AG04449 (cell line): ENCODE data around the gene SMAD3.

Source experiments
- CTCF ChIA-PET: fragments of 350-600 bp; formaldehyde crosslinking; extraction: SDS; loops from one replicate; lab custom pipeline; 2021; ENCODE audit warnings: antibody characterized with exemption; lab: Yijun Ruan, JAX
- POLR2A ChIA-PET: fragments of 400-600, 350-600 bp; formaldehyde crosslinking; extraction: SDS; loops from one replicate; lab custom pipeline; 2020; ENCODE audit warnings: antibody characterized with exemption, inconsistent platforms; lab: Yijun Ruan, JAX
- DNase-seq: peaks from one replicate; pipeline ENCODE4 v3.0.0-alpha.2; 2010; ENCODE audit warnings: low read depth, low spot score
- H3K4me3 ChIP-seq: 2 replicates; pipeline ENCODE4 v1.5.1; 2011; ENCODE audit warnings: low read depth, mild to moderate bottlenecking, control low read depth, low read length
- TF ChIP-seq, protein P1 (sequence below): IDR thresholded peaks from one replicate; pipeline ENCODE4 v1.5.1; 2011; ENCODE audit warnings: mild to moderate bottlenecking, moderate library complexity, low read length, control low read depth, inconsistent platforms; ENCODE audit not compliant: insufficient read depth; ENCODE audit errors: missing control alignments

Gene SMAD3

GRCh38 chr15:67103432-67103831, 38.0 kb downstream of the SMAD3 start:
- DNase-seq: no peak
- CTCF ChIA-PET: interaction anchor here (3.3 kb wide), 1 partner anchor 157 kb away, joined by 13 read pairs; no protein-coding TSS in a partner anchor
- POLR2A ChIA-PET: no interaction called here
- H3K4me3 ChIP-seq: no peak overlapping the region
- TF ChIP-seq, protein P1, sequence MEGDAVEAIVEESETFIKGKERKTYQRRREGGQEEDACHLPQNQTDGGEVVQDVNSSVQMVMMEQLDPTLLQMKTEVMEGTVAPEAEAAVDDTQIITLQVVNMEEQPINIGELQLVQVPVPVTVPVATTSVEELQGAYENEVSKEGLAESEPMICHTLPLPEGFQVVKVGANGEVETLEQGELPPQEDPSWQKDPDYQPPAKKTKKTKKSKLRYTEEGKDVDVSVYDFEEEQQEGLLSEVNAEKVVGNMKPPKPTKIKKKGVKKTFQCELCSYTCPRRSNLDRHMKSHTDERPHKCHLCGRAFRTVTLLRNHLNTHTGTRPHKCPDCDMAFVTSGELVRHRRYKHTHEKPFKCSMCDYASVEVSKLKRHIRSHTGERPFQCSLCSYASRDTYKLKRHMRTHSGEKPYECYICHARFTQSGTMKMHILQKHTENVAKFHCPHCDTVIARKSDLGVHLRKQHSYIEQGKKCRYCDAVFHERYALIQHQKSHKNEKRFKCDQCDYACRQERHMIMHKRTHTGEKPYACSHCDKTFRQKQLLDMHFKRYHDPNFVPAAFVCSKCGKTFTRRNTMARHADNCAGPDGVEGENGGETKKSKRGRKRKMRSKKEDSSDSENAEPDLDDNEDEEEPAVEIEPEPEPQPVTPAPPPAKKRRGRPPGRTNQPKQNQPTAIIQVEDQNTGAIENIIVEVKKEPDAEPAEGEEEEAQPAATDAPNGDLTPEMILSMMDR: no peak

DNA sequence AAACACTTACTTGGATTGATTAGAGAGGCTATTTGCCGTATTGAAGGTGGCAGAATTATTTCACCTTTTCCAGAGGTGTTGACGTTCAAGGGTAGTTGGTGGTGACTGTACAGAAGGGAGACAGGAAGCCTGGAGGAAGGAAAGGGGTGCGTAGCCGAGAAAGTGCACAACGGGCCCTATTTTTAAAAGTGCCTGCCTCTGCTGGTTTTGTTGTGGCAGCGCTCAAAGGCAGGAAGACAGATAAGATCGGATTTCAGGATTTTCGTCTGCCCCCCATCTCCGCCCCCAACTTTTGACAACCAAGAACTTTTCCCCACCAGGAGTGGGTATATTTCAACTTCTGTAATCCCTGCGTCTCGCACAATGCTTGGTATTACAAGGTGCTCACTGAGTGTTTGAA, 38.5 kb downstream of the SMAD3 start:
- CTCF ChIA-PET: interaction anchor here (1.3 kb wide), 1 partner anchor 11 kb away, joined by 4 read pairs; no protein-coding TSS in a partner anchor

GRCh38 chr15:67104510-67104909, 39.1 kb downstream of the SMAD3 start:
- ChIA-PET CTCF (interaction anchor here (1.0 to 1.3 kb wide), 4 partner anchors 11 to 157 kb away, joined by 3 to 4 read pairs (median 4); no protein-coding TSS in a partner anchor), POLR2A (interaction anchor here (1.1 to 1.3 kb wide), 4 partner anchors 21 to 62 kb away, joined by 3 to 5 read pairs (median 4); no protein-coding TSS in a partner anchor)
- H3K4me3 ChIP-seq: no peak overlapping the region
- no peak for DNase-seq
- TF ChIP-seq, protein P1: no peak

More for the DNA sequence above, 38.5 kb downstream of the SMAD3 start:
- TF ChIP-seq, protein P1: no peak
- H3K4me3 ChIP-seq: no peak overlapping the region
- POLR2A ChIA-PET: no interaction called here
- no peak for DNase-seq

DNA sequence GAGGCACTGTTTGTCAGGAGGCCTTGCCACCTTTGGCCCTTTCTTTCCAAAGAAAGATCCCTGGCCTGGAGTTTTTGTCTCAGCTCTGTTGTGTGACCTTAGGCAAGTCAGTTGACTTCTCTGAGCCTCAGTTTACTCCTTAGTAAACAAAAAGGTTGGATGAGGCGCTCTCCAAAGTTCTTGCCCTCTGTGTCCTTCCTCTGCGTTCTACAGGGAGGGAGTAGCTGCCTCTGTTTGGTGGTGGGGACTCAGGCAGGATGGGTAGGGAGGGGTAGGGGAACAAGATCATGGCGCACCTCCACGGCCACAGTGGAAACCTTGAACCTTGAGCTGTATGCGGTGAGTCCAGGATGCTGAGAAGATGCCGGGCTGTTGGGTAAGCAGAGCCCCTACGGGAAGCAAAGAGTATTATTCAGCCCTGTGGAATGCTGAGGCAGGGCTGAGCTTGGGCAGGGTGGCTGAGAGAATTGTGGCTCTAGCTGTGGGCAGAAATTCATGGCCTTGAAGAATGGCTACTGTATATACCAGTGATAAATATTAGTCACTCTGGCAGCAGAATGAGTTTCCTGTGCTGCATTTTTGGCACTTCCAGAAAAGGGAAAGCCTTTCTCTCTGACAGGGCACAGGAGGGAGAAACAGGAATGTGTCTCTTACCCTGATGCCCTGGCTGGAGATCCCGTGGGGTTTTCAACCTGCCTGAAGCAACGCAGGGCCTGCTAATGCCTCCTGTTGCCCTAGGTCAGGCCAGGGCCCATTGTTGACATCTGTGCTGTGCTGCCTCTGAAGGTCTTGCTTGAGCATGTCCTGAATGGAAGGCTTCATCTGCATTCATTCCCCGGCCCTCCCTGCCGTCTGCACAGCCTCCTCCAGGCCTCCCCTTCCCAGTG, 39.9 kb downstream of the SMAD3 start:
- POLR2A ChIA-PET: interaction anchor here (1.1 to 1.3 kb wide), 4 partner anchors 20 to 63 kb away, joined by 3 to 5 read pairs (median 4); no protein-coding TSS in a partner anchor

GRCh38 chr15:67105991-67106763, 40.8 kb downstream of the SMAD3 start:
- POLR2A ChIA-PET: interaction anchor here (0.8 to 1.4 kb wide), 8 partner anchors 10 to 94 kb away, joined by 3 to 5 read pairs (median 3); no protein-coding TSS in a partner anchor
- H3K4me3 ChIP-seq: no peak overlapping the region
- CTCF ChIA-PET: interaction anchor here (0.9 to 1.2 kb wide), 4 partner anchors 32 to 327 kb away, joined by 3 to 6 read pairs (median 4); no protein-coding TSS in a partner anchor
- TF ChIP-seq, protein P1: no peak
- no peak for DNase-seq

More for the DNA sequence above, 39.9 kb downstream of the SMAD3 start:
- DNase-seq: peak; percentile 97
- TF ChIP-seq, protein P1: no peak
- no peak overlapping the region for H3K4me3 ChIP-seq
- CTCF ChIA-PET: interaction anchor here (1.0 to 1.3 kb wide), 5 partner anchors 12 to 158 kb away, joined by 3 to 6 read pairs (median 4); no protein-coding TSS in a partner anchor
